HG03066 (cell line): ENCODE measurements around the gene GOLGA6L24.
"Not testable (repeated sequence)": the region's sequence is repeated elsewhere in the genome, so short reads cannot be mapped to it uniquely, and the experiment has no call there.

Experiments used
- ATAC-seq: cut with Tn5 transposase; IDR thresholded peaks from one replicate; pipeline ENCODE4 v1.9.1; 2021; ENCODE audit warnings: low read depth; ENCODE audit not compliant: unreplicated experiment

Gene GOLGA6L24

GRCh38 chr15:28357984-28358383, at the start of gene GOLGA6L24:
Gene GOLGA6L24 (minus strand): TSS chr15:28358084. CDS start chr15:28358023, 61 bp downstream.
- not testable (repeated sequence) for ATAC-seq

GRCh38 chr15:28402774-28403435, 45.0 kb upstream of the GOLGA6L24 start:
- ATAC-seq: not testable (repeated sequence)

- not testable (repeated sequence) for ATAC-seq
Observed at GRCh38 chr15:28396022-28396421, 38.1 kb upstream of the GOLGA6L24 start.

- ATAC-seq: not testable (repeated sequence)
Observed at GRCh38 chr15:28380053-28380452, 22.2 kb upstream of the GOLGA6L24 start.

GRCh38 chr15:28378364-28378763, 20.5 kb upstream of the GOLGA6L24 start, which contains the start of gene GOLGA8F:
Gene GOLGA8F (plus strand): TSS chr15:28378664. CDS start chr15:28378762, 98 bp downstream.
- not testable (repeated sequence) for ATAC-seq

GRCh38 chr15:28365502-28365901, 7.6 kb upstream of the GOLGA6L24 start:
- ATAC-seq: not testable (repeated sequence)

GRCh38 chr15:28322129-28322588, 35.7 kb downstream of the GOLGA6L24 start, which contains the start of gene HERC2:
Gene HERC2 (minus strand): TSS chr15:28322179. CDS start chr15:28321433, 746 bp downstream.
- ATAC-seq: not testable (repeated sequence)

- ATAC-seq: not testable (repeated sequence)
Observed at GRCh38 chr15:28321358-28322078, 36.4 kb downstream of the GOLGA6L24 start.

- ATAC-seq: not testable (repeated sequence)
Observed at GRCh38 chr15:28319725-28320124, 38.2 kb downstream of the GOLGA6L24 start.

- not testable (repeated sequence) for ATAC-seq
Observed at GRCh38 chr15:28318828-28319227, 39.1 kb downstream of the GOLGA6L24 start.

- ATAC-seq: not testable (repeated sequence)
Observed at GRCh38 chr15:28318122-28318521, 39.8 kb downstream of the GOLGA6L24 start.

- not testable (repeated sequence) for ATAC-seq
Observed at GRCh38 chr15:28316958-28317357, 40.9 kb downstream of the GOLGA6L24 start.

GRCh38 chr15:28310454-28310853, 47.4 kb downstream of the GOLGA6L24 start:
- not testable (repeated sequence) for ATAC-seq

GRCh38 chr15:28308718-28309117, 49.2 kb downstream of the GOLGA6L24 start:
- ATAC-seq: not testable (repeated sequence)
